MCF 10A (cell line): ENCODE data around the gene CCIN. TPM values are rescaled to one million over a fixed set of nuclear protein-coding genes. Genes with fewer than 3 reads are reported as not detected.
A peak's percentile ranks its signal among the peaks of the same experiment; 100 is the strongest.
"Not testable (repeated sequence)": the region's sequence is repeated elsewhere in the genome, so short reads cannot be mapped to it uniquely, and the experiment has no call there.

Source experiments
- BruUV-seq: library from RNA; stranded (reverse); fragments of 400-500 nt; replicated peaks from 2 replicates; lab custom pipeline; 2021; lab: Mats Ljungman, UMichigan
- CTCF ChIA-PET: fragments of 300-600 bp; sonication (Branson Sonifier 250); formaldehyde crosslinking; extraction: SDS; loops from one replicate; lab custom pipeline; 2021; ENCODE audit warnings: antibody characterized with exemption, inconsistent platforms; lab: Yijun Ruan, JAX
- POLR2A ChIA-PET: fragments of 300-600, 350-650 bp; sonication (Branson Sonifier 250); formaldehyde crosslinking; extraction: SDS; loops from one replicate; lab custom pipeline; 2020; ENCODE audit warnings: antibody characterized with exemption, inconsistent platforms; lab: Yijun Ruan, JAX
- DNase-seq: peaks from one replicate; pipeline ENCODE4 v3.0.0-alpha.2; 2018; ENCODE audit not compliant: unreplicated experiment
- H3K27ac Mint-ChIP-seq: one replicate; pipeline ENCODE4 v1.8.0; 2022; ENCODE audit warnings: mild to moderate bottlenecking, low read depth, mixed read lengths; ENCODE audit not compliant: unreplicated experiment
- H3K27me3 Mint-ChIP-seq: one replicate; pipeline ENCODE4 v1.8.0; 2022; ENCODE audit warnings: mixed read lengths; ENCODE audit not compliant: insufficient read depth, unreplicated experiment
- H3K36me3 Mint-ChIP-seq: one replicate; pipeline ENCODE4 v1.8.0; 2022; ENCODE audit warnings: mild to moderate bottlenecking, moderate library complexity, mixed read lengths; ENCODE audit not compliant: insufficient read depth, unreplicated experiment
- H3K4me1 Mint-ChIP-seq: one replicate; pipeline ENCODE4 v1.8.0; 2022; ENCODE audit warnings: mixed read lengths; ENCODE audit not compliant: insufficient read depth, unreplicated experiment
- H3K4me3 Mint-ChIP-seq: one replicate; pipeline ENCODE4 v1.8.0; 2022; ENCODE audit warnings: mild to moderate bottlenecking, moderate library complexity, mixed read lengths; ENCODE audit not compliant: unreplicated experiment
- H3K9me3 Mint-ChIP-seq: one replicate; pipeline ENCODE4 v1.8.0; 2022; ENCODE audit warnings: mixed read lengths; ENCODE audit not compliant: unreplicated experiment
- CTCF ChIP-seq: fragments of 200-600 bp; IDR thresholded peaks from one replicate; pipeline ENCODE4 v1.8.0; 2022; ENCODE audit warnings: antibody characterized with exemption, mild to moderate bottlenecking; ENCODE audit not compliant: unreplicated experiment
- intact Hi-C: fragments of 100-400 bp; cut with micrococcal nuclease; formaldehyde crosslinking; loops from 2 replicates; pipeline ENCODE4 v1.14.1; 2022
- total RNA-seq: library from RNA; stranded (reverse); gene quantifications from 2 replicates; pipeline ENCODE4 v1.2.3, GENCODE V29; 2022

The CCIN gene
- total RNA-seq, 1 experiment from 2014 or later: not detected

DNA sequence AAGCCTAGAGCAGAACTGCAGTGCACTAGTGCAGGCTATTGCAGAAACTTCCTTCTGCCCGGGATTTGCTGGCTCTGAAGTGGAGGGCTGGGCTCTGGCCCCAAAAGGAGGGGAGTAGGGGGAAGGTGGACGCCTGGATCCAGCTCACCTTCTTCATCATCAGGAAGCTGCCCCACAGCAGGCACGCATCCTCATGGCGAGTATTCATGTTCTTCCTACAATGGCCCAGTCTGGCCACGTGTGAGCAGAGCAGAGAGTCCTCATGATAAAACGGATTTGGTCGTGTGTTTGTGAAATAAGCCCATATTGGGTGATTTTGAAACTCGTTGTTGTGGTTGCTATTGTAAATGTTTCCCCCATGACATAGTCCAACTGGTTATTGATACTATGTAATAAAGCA is 40.8 kb upstream of the CCIN start:
- POLR2A ChIA-PET: no interaction called here
- Mint-ChIP-seq H3K36me3 (no peaks in the 10 kb centered on the region), H3K4me3 (no peak overlapping the region), H3K4me1 (no peaks in the 10 kb centered on the region), H3K9me3 (no peaks in the 10 kb centered on the region), H3K27me3 (no peaks in the 10 kb centered on the region), H3K27ac (no peak overlapping the region)
- CTCF ChIA-PET: interaction anchor here (1.5 to 3.6 kb wide), 2 partner anchors 25 to 39 kb away, joined by 3 to 16 read pairs; no protein-coding TSS in a partner anchor
- intact Hi-C loops: no loop called here
- BruUV-seq: no TSS peak
- TF ChIP-seq CTCF: no peak
- no peak for DNase-seq

- H3K4me1 Mint-ChIP-seq: no peaks in the 10 kb centered on the region
- intact Hi-C loops: no loop called here
- no peaks in the 10 kb centered on the region for H3K36me3 Mint-ChIP-seq
- no peak overlapping the region for H3K4me3 Mint-ChIP-seq
- POLR2A ChIA-PET: no interaction called here
- no TSS peak for BruUV-seq
- CTCF ChIA-PET: interaction anchor here (1.2 to 3.6 kb wide), 3 partner anchors 26 to 121 kb away, joined by 3 to 16 read pairs (median 4); no protein-coding TSS in a partner anchor
- H3K27me3 Mint-ChIP-seq: no peaks in the 10 kb centered on the region
- H3K27ac Mint-ChIP-seq: no peak overlapping the region
- DNase-seq: no peak
- H3K9me3 Mint-ChIP-seq: no peaks in the 10 kb centered on the region
- no peak for TF ChIP-seq CTCF
These were observed 40.0 kb upstream of the CCIN start for GRCh38 chr9:36129139-36129538.

- ChIA-PET CTCF (interaction anchor here (0.6 to 3.6 kb wide), 4 partner anchors 12 to 411 kb away, joined by 3 to 16 read pairs (median 3); no protein-coding TSS in a partner anchor), POLR2A (interaction anchor here (0.6 to 0.8 kb wide), 2 partner anchors 95 to 203 kb away, joined by 3 to 4 read pairs; no protein-coding TSS in a partner anchor)
- DNase-seq, H3K27me3 Mint-ChIP-seq, H3K4me1 Mint-ChIP-seq, H3K9me3 Mint-ChIP-seq, intact Hi-C loops, H3K36me3 Mint-ChIP-seq, H3K4me3 Mint-ChIP-seq: not testable (repeated sequence)
- peak overlapping the region; percentile 54 for H3K27ac Mint-ChIP-seq
- TSS peak; percentile 86 for BruUV-seq
These were observed 37.5 kb upstream of the CCIN start for GRCh38 chr9:36131666-36132065.

DNA sequence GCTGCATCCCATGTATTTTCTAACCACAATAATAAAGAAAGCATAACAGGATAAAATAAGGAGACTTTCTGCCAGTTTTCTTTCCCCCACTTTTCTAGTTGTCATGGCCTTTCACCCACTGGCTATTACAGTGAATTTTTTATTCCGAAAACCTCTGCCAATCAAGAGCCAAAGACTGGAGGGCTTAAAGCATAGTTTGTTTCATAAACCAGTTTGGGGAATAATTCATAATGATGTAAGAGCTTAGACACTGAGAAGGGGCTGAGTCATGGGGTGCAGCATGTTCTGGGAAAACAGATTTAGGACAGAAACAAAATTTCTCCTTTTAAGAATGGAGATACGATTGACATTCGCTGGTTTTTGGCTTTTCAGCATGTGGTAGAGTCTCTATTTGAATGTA is 37.1 kb upstream of the CCIN start:
- Mint-ChIP-seq H3K27ac (peak overlapping the region; percentile 54), H3K4me1 (peaks cover 2% of the 10 kb centered on the region), H3K27me3 (peaks cover 5% of the 10 kb centered on the region), H3K4me3 (no peak overlapping the region), H3K36me3 (no peaks in the 10 kb centered on the region), H3K9me3 (no peaks in the 10 kb centered on the region)
- ChIA-PET POLR2A (interaction anchor here (0.7 to 1.8 kb wide), 3 partner anchors 23 to 104 kb away, joined by 3 to 5 read pairs (median 3); no protein-coding TSS in a partner anchor), CTCF (interaction anchor here (0.6 kb wide), 1 partner anchor 12 kb away, joined by 3 read pairs; no protein-coding TSS in a partner anchor)
- DNase-seq: peak; percentile 59
- TF ChIP-seq CTCF: no peak
- BruUV-seq: no TSS peak
- intact Hi-C loops: no loop called here
